Common myeloid progenitor, CD34-positive (primary cell): ENCODE measurements around the gene RABL6.

ENCODE experiments used
- CTCF ChIA-PET: fragments of 350-600 bp; sonication (Branson Sonifier 250); formaldehyde crosslinking; loops from one replicate; lab custom pipeline; 2021; ENCODE audit warnings: antibody characterized with exemption; lab: Charles Lee
- POLR2A ChIA-PET: fragments of 350-600 bp; sonication (Branson Sonifier 250); formaldehyde crosslinking; loops from one replicate; lab custom pipeline; 2021; ENCODE audit warnings: antibody characterized with exemption; lab: Charles Lee
- DNase-seq, 3 donors: peaks; one replicate each; pipeline versions ENCODE4 v3.0.0 to v3.0.0-alpha.2; 2013
- H3K27ac ChIP-seq, 2 experiments: 1 replicate in 1 of 2; 2 replicates in 1 of 2; pipeline ENCODE4 v1.7.0; 2013; ENCODE audit warnings: inconsistent platforms in 2 of 2, low read length in 2 of 2, mild to moderate bottlenecking in 2 of 2, low read depth in 1 of 2, moderate library complexity in 1 of 2; ENCODE audit not compliant: severe bottlenecking in 2 of 2, insufficient read depth in 1 of 2, poor library complexity in 1 of 2
- H3K27me3 ChIP-seq, 5 experiments: replicated peaks in 2 of 5; 1 replicate in 3 of 5; 2 replicates in 2 of 5; pipeline versions ENCODE4 v1.6.1 to v1.7.0; 2013; ENCODE audit warnings: low read length in 4 of 5, mild to moderate bottlenecking in 2 of 5, moderate library complexity in 2 of 5, inconsistent platforms in 1 of 5; ENCODE audit not compliant: insufficient read depth in 5 of 5, control insufficient read depth in 4 of 5
- H3K36me3 ChIP-seq, 4 experiments: 1 replicate in 2 of 4; 2 replicates in 2 of 4; pipeline versions ENCODE4 v1.6.1 to v1.7.0; 2013; ENCODE audit warnings: low read length in 3 of 4, control low read depth in 1 of 4, mild to moderate bottlenecking in 1 of 4; ENCODE audit not compliant: control insufficient read depth in 4 of 4, insufficient read depth in 4 of 4
- H3K4me1 ChIP-seq, 4 experiments: 1 replicate in 3 of 4; 2 replicates in 1 of 4; pipeline versions ENCODE4 v1.6.1 to v1.7.1; 2013; ENCODE audit warnings: low read length in 3 of 4, mild to moderate bottlenecking in 3 of 4, control low read depth in 1 of 4, inconsistent platforms in 1 of 4, moderate library complexity in 1 of 4; ENCODE audit not compliant: control insufficient read depth in 4 of 4, insufficient read depth in 4 of 4; ENCODE audit errors: control extremely low read depth in 1 of 4
- H3K4me3 ChIP-seq, 7 experiments: 1 replicate in 4 of 7; 2 replicates in 3 of 7; pipeline versions ENCODE4 v1.5.1 to v1.7.0; 2013; ENCODE audit warnings: mild to moderate bottlenecking in 7 of 7, low read length in 6 of 7, moderate library complexity in 6 of 7, inconsistent platforms in 2 of 7, low read depth in 2 of 7, control low read depth in 1 of 7; ENCODE audit not compliant: insufficient read depth in 4 of 7, control insufficient read depth in 1 of 7; ENCODE audit errors: extremely low read depth in 1 of 7
- H3K9me3 ChIP-seq, 5 experiments: 1 replicate in 4 of 5; 2 replicates in 1 of 5; pipeline versions ENCODE4 v1.6.1 to v1.7.1; 2013; ENCODE audit warnings: low read length in 4 of 5, mild to moderate bottlenecking in 2 of 5, inconsistent platforms in 1 of 5, low read depth in 1 of 5, moderate library complexity in 1 of 5; ENCODE audit not compliant: control insufficient read depth in 4 of 5, insufficient read depth in 2 of 5; ENCODE audit errors: control extremely low read depth in 1 of 5
- WGBS: methylation state at CpG from one replicate; pipeline ENCODE4 v1.1.5; 2013; ENCODE audit not compliant: insufficient coverage; 5-methylcytosine and 5-hydroxymethylcytosine counted together

RABL6 gene

DNA sequence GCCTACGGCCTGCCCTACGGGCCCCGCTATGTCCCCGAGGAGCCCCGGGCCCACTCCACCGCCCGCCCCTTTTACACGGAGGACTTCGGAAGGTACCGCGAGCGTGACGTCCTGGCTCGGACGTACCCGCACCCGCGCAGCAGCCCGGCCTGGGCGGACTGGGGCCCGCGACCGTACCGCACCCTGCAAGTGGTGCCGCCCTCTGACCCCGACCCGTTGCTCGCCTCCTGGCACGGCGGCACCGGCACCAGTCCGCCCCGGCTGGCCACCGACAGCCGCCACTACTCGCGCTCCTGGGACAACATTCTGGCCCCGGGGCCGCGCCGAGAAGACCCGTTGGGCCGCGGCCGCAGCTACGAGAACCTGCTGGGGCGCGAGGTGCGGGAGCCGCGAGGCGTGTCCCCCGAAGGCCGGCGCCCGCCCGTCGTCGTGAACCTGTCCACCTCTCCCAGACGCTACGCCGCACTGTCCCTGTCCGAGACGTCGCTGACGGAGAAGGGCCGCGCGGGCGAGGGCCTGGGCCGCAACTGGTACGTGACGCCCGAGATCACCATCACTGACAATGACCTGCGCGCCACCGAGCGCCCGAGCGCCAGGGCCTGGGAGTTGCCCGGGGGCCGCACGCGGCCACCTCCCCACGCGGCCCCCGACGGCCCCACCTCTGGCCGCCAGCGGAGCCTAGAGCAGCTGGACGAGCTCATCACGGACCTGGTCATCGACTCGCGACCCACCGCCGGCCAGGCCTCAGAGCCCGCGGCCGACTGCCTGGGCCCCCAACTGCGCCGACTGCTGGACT, 37.9 kb downstream of the RABL6 start:
- Histone ChIP-seq H3K27ac (no peak overlapping the region), H3K9me3 (no peaks in the 10 kb centered on the region), H3K36me3 (peaks cover 0 to 6% (median 2%) of the 10 kb centered on the region in 4 experiments), H3K4me3 (no peak overlapping the region), H3K4me1 (peaks cover 0 to 63% (median 60%) of the 10 kb centered on the region in 4 experiments), H3K27me3 (peaks cover 0 to 50% (median 10%) of the 10 kb centered on the region in 5 experiments)
- DNase-seq = no peak
- WGBS = 24% methylated on average over 96 of the region's 102 CpGs
- CTCF ChIA-PET = interaction anchor here (0.7 to 1.1 kb wide), 2 partner anchors 16 to 190 kb away, joined by 3 read pairs; no protein-coding TSS in a partner anchor
- POLR2A ChIA-PET = no interaction called here

DNA sequence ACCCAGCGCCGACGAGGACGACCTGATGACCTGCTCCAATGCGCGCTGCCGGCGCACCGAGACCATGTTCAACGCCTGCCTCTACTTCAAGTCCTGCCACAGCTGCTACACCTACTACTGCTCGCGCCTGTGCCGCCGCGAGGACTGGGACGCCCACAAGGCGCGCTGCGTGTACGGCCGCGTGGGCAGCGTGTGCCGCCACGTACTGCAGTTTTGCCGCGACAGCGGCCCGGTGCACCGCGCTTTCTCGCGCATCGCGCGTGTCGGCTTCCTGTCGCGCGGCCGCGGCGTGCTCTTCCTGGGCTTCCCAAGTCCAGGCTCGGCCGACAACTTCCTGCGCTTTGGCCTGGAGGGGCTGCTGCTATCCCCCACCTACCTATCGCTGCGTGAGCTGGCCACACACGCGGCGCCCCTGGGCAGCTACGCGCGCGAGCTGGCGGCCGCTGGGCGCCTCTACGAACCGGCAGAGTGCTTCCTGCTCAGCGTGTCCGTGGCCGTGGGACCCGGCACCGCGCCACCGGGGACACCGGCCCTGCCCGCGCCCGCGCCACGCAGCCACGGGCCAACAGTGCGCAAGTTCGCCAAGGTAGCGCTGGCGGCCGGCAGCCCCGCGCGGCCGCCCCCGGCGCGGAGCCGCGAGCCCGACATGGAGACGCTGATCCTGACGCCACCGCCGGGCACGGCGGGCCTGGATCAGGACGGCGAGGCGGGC, 38.8 kb downstream of the RABL6 start:
- WGBS = 4% methylated on average over 60 of the region's 98 CpGs
- Histone ChIP-seq H3K9me3 (no peaks in the 10 kb centered on the region), H3K4me1 (peaks cover 0 to 59% (median 55%) of the 10 kb centered on the region in 4 experiments), H3K27ac (no peak overlapping the region), H3K36me3 (peaks cover 0 to 15% (median 2%) of the 10 kb centered on the region in 4 experiments), H3K27me3 (peaks cover 0 to 50% (median 10%) of the 10 kb centered on the region in 5 experiments), H3K4me3 (peak overlapping the region in 4 of 7 experiments; percentile 19 to 48 (median 40))
- peak in 2 of 3 donors; percentile 17 to 25 for DNase-seq
- ChIA-PET CTCF (interaction anchor here (0.7 to 1.1 kb wide), 2 partner anchors 59 to 189 kb away, joined by 3 read pairs; no protein-coding TSS in a partner anchor), POLR2A (interaction anchor here (0.6 kb wide), 1 partner anchor 37 kb away, joined by 3 read pairs; no protein-coding TSS in a partner anchor)

DNA sequence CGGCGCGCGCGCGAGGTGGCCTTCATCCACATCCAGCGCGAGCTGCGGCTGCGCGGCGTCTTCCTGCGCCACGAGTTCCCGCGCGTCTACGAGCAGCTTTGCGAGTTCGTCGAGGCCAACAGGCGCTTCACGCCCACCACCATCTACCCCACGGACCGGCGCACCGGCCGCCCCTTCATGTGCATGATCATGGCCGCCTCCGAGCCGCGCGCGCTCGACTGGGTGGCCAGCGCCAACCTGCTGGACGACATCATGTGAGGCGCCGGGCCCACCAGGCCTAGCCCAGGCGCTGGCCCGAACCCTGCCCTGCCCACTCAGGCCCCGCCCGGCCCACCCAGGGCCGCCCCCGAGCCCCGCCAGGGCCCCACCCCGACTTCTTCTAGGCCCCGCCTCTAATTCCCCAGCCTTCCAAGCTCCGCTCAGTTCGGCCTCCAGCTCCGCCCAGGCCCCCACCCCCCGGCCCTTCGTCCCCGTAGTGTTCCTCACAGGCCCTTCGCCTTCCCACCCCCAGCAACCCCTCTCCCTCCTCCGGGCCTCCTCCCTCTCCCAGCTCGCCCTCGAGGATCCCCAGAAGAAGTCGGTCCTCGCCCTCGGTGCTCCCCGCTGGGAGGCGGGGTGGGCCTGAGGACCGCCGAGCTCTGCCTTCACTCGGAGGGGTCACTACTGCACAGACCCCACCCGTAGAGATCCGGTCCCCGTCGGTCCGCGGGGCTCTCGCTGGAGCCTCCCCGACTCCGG, 39.5 kb downstream of the RABL6 start:
- ChIA-PET POLR2A (interaction anchor here (0.6 kb wide), 1 partner anchor 38 kb away, joined by 3 read pairs; no protein-coding TSS in a partner anchor), CTCF (interaction anchor here (1.0 to 1.1 kb wide), 2 partner anchors 60 to 188 kb away, joined by 3 read pairs; no protein-coding TSS in a partner anchor)
- H3K4me3 ChIP-seq = peak overlapping the region in 4 of 7 experiments; percentile 64 to 96 (median 84)
- H3K4me1 ChIP-seq = peaks cover 0 to 57% (median 50%) of the 10 kb centered on the region in 4 experiments
- H3K36me3 ChIP-seq = peaks cover 0 to 19% (median 2%) of the 10 kb centered on the region in 4 experiments
- H3K9me3 ChIP-seq = no peaks in the 10 kb centered on the region
- peak overlapping the region in 1 of 2 experiments; percentile 82 for H3K27ac ChIP-seq
- WGBS = 3% methylated on average over 44 of the region's 75 CpGs
- DNase-seq = peak in 2 of 3 donors; percentile 20 to 35
- peaks cover 0 to 50% (median 10%) of the 10 kb centered on the region in 5 experiments for H3K27me3 ChIP-seq

DNA sequence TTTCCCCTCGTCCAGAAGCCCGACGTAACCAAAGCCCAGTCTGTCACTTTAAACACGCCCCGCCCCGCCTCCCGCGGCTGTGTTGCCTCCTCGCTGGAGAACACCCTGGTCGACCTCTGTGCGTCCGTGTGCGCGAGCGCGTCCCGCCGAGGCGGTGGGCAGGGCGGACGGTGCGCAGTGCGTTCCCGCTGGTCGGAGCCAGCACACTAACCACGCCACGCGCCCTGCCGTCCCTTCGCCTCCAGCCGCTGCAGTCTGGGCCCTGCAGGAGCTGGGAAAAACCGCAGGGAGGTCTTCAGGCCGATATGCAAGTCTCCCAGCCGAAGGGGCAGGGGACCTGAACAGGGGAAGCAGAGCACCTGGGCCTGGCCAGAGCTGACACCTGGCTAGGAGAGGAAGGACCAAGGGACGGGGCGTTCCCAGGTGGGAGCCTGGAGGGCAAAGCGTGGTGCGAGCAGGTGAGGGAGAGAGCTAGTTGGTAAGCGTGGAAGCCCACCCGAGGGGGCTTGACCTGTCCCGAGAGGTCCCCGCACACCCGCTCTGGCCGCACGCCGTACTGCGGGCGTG, 40.2 kb downstream of the RABL6 start:
- CTCF ChIA-PET = interaction anchor here (1.0 kb wide), 1 partner anchor 188 kb away, joined by 3 read pairs; no protein-coding TSS in a partner anchor
- POLR2A ChIA-PET = interaction anchor here (0.8 to 1.0 kb wide), 2 partner anchors 12 to 13 kb away, joined by 3 to 6 read pairs; no protein-coding TSS in a partner anchor
- Histone ChIP-seq H3K36me3 (peaks cover 0 to 19% (median 2%) of the 10 kb centered on the region in 4 experiments), H3K27me3 (peaks cover 0 to 50% (median 10%) of the 10 kb centered on the region in 5 experiments), H3K27ac (peak overlapping the region in 1 of 2 experiments; percentile 82), H3K4me1 (peaks cover 0 to 53% (median 45%) of the 10 kb centered on the region in 4 experiments), H3K4me3 (peak overlapping the region in 6 of 7 experiments; percentile 2 to 96 (median 72)), H3K9me3 (no peaks in the 10 kb centered on the region)
- WGBS = under 1% methylated on average over 40 of the region's 48 CpGs
- peak; percentile 37 to 61 (median 60) for DNase-seq

DNA sequence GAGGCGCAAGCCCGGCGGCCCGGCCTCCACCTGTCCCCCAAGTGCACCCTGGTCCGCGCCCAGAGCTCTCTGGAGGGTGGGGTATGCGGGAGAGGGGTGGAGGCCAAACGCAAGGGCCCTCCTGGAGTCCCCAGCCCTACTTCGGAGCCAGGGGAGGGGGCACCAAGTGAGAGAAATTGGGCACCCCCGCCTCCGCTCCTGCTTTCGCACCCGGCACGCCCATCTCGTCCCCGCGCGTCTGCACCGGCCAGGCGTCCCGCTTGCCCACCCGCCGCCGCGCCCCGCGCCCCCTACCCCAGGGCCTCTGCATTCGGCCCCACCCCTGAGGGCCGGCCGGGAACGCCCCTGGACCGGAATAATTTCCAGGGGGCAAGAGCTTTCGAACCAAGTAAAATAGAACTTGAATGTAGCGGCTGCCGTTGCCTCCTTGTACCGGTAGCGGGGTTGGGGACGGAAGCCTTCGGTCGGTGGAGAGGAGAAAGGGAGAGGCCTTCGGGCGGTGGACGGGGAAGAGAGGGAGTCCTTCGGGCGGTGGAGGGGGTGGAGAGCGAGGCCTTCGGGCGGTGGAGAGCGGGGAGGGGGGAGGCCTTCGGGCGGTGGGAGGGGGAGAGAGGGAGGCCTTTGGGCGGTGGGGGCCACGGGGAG, 40.8 kb downstream of the RABL6 start:
- ChIA-PET CTCF (interaction anchor here (1.0 kb wide), 1 partner anchor 187 kb away, joined by 3 read pairs; no protein-coding TSS in a partner anchor), POLR2A (interaction anchor here (0.8 to 1.0 kb wide), 2 partner anchors 13 to 14 kb away, joined by 3 to 6 read pairs; no protein-coding TSS in a partner anchor)
- H3K9me3 ChIP-seq = no peaks in the 10 kb centered on the region
- peak; percentile 23 to 72 (median 64) for DNase-seq
- H3K4me3 ChIP-seq = peak overlapping the region; percentile 16 to 96 (median 79)
- H3K4me1 ChIP-seq = peaks cover 0 to 47% (median 39%) of the 10 kb centered on the region in 4 experiments
- peaks cover 0 to 19% (median 2%) of the 10 kb centered on the region in 4 experiments for H3K36me3 ChIP-seq
- H3K27ac ChIP-seq = peak overlapping the region in 1 of 2 experiments; percentile 82
- H3K27me3 ChIP-seq = peaks cover 0 to 46% (median 10%) of the 10 kb centered on the region in 5 experiments
- WGBS = 0% methylated on average over 33 of the region's 53 CpGs
